Large intestine (tissue), 3 donors: ENCODE results near the gene VPS54. TPM values are rescaled to one million over a fixed set of nuclear protein-coding genes. Genes with fewer than 3 reads are reported as not detected.

Experiments
- DNase-seq, 2 donors: peaks; one replicate each; pipeline versions ENCODE4 v3.0.0 to v3.0.0-alpha.2; 2013
- H3K27ac ChIP-seq: one replicate; pipeline ENCODE4 v1.5.1; 2013; ENCODE audit warnings: low read length
- H3K27me3 ChIP-seq: 2 replicates; pipeline ENCODE4 v1.6.1; 2013; ENCODE audit warnings: low read length; ENCODE audit not compliant: control insufficient read depth, insufficient read depth
- H3K36me3 ChIP-seq: 2 replicates; pipeline ENCODE4 v1.6.1; 2013; ENCODE audit warnings: low read length; ENCODE audit not compliant: control insufficient read depth, insufficient read depth
- H3K4me1 ChIP-seq: one replicate; pipeline ENCODE4 v1.6.1; 2013; ENCODE audit warnings: low read length; ENCODE audit not compliant: control insufficient read depth, insufficient read depth
- H3K4me3 ChIP-seq: one replicate; pipeline ENCODE4 v1.5.1; 2013; ENCODE audit warnings: low read length
- H3K9me3 ChIP-seq: one replicate; pipeline ENCODE4 v1.6.1; 2013; ENCODE audit warnings: mild to moderate bottlenecking, low read depth, low read length, moderate library complexity; ENCODE audit not compliant: control insufficient read depth
- WGBS: methylation state at CpG from one replicate; pipeline ENCODE4 v1.1.5; 2013; ENCODE audit warnings: low lambda C conversion rate; ENCODE audit not compliant: insufficient coverage; 5-methylcytosine and 5-hydroxymethylcytosine counted together
- polyA plus RNA-seq: library from polyadenylated mRNA; unstranded; fragments of 120-200 nt; gene quantifications from one replicate; pipeline ENCODE4 v1.2.1, GENCODE V29; 2013

Gene VPS54
- polyA plus RNA-seq, 1 donor, result 29.5 TPM

GRCh38 chr2:63902149-63902548 lies 117.1 kb downstream of the VPS54 start:
- no peak for DNase-seq
- no peaks in the 10 kb centered on the region for H3K27me3 ChIP-seq
- no peaks in the 10 kb centered on the region for H3K4me1 ChIP-seq
- peaks cover 28% of the 10 kb centered on the region for H3K36me3 ChIP-seq
- peaks cover 13% of the 10 kb centered on the region for H3K9me3 ChIP-seq
- no peak overlapping the region for H3K27ac ChIP-seq
- H3K4me3 ChIP-seq, result no peak overlapping the region

DNA sequence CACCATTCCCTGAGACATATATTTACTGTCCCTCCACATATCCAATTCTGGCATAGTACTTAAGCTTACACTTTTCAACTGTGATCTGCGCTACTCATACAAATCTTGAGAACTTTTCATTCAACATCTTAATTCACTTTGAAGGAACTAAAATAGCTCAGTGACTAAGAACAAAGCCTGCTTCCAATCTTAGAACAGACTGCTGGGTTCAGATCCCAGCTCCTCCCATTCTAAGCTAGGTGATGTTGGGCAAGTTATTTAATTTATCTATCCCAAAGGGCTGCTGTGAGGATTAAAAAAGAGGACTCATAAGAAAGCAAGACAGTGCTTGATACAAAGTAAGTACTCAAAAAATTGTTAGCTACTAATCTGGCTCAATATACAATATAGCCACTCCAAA lies 119.6 kb downstream of the VPS54 start:
- Histone ChIP-seq H3K36me3 (peaks cover 28% of the 10 kb centered on the region), H3K4me3 (no peak overlapping the region), H3K4me1 (no peaks in the 10 kb centered on the region), H3K27ac (no peak overlapping the region), H3K9me3 (peaks cover 13% of the 10 kb centered on the region), H3K27me3 (no peaks in the 10 kb centered on the region)
- no CpG with 5 or more reads among the region's 1 CpG for WGBS
- no peak for DNase-seq

GRCh38 chr2:63898839-63899238 lies 120.4 kb downstream of the VPS54 start:
- WGBS, result 86% methylated on average over 3 of the region's 5 CpGs
- Histone ChIP-seq H3K27ac (no peak overlapping the region), H3K4me1 (no peaks in the 10 kb centered on the region), H3K9me3 (peaks cover 10% of the 10 kb centered on the region), H3K4me3 (no peak overlapping the region), H3K27me3 (no peaks in the 10 kb centered on the region), H3K36me3 (peaks cover 29% of the 10 kb centered on the region)
- DNase-seq, result no peak

GRCh38 chr2:63894167-63894566 lies 125.1 kb downstream of the VPS54 start:
- no peak overlapping the region for H3K27ac ChIP-seq

DNA sequence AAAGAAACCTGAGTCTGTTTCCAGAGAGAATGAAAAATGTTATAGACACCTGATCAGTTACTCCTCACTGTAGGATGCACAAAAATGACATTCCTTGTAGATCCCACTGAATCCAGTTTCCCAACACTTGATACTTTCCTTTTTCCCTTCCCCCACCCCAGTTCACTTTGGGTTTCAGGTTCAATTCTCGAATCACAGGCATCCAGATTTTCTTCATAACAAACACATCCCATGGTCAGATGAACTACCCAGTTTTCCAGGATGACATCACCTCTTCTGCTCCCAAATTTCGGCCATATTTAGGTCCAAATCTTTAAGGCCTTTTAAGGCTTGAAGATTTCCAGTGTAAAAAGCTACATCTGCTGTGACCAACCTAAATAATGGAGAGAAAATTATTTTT lies 126.1 kb downstream of the VPS54 start:
- Histone ChIP-seq H3K4me3 (no peak overlapping the region), H3K27ac (no peak overlapping the region), H3K36me3 (peaks cover 32% of the 10 kb centered on the region), H3K4me1 (no peaks in the 10 kb centered on the region), H3K9me3 (no peaks in the 10 kb centered on the region), H3K27me3 (no peaks in the 10 kb centered on the region)
- no peak for DNase-seq
- no CpG with 5 or more reads among the region's 2 CpGs for WGBS

More at GRCh38 chr2:63894167-63894566, 125.1 kb downstream of the VPS54 start:
- no peaks in the 10 kb centered on the region for H3K27me3 ChIP-seq
- H3K36me3 ChIP-seq, result peaks cover 33% of the 10 kb centered on the region
- no peak overlapping the region for H3K4me3 ChIP-seq
- no peaks in the 10 kb centered on the region for H3K9me3 ChIP-seq
- no peaks in the 10 kb centered on the region for H3K4me1 ChIP-seq
- no peak for DNase-seq
- no CpG with 5 or more reads among the region's 1 CpG for WGBS

DNA sequence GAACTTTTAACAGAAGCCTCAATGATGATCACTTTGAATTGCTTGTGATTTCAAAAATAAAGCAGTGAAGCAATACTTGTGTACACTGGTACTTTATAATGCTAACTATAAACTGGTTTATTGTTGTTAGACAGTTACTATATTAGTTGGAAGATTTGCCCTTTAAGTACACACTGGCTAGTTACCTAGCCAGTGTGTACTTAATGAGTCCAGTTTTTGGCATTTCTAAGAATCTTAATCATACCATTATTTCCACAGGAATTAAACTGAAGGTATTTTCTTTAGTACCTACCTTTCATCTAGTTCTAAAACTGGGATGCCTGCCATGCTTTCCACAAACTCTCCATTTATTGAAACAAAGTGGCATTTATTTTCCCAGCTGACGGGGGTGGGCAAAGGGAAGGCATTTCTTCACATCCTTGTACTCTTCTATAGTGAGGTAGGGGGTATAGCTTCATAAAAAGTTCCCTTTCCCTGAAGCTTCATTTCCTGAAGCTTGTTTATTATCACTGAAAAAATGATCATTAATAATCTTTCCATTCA lies 127.7 kb downstream of the VPS54 start:
- H3K4me1 ChIP-seq, result no peaks in the 10 kb centered on the region
- no peaks in the 10 kb centered on the region for H3K9me3 ChIP-seq
- peaks cover 42% of the 10 kb centered on the region for H3K36me3 ChIP-seq
- H3K4me3 ChIP-seq, result no peak overlapping the region
- no peak overlapping the region for H3K27ac ChIP-seq
- no peak for DNase-seq
- WGBS, result no CpG with 5 or more reads among the region's 1 CpG
- no peaks in the 10 kb centered on the region for H3K27me3 ChIP-seq

- peaks cover 47% of the 10 kb centered on the region for H3K36me3 ChIP-seq
- no CpG with 5 or more reads among the region's 2 CpGs for WGBS
- H3K4me1 ChIP-seq, result no peaks in the 10 kb centered on the region
- H3K27me3 ChIP-seq, result no peaks in the 10 kb centered on the region
- H3K27ac ChIP-seq, result no peak overlapping the region
- DNase-seq, result no peak
- no peak overlapping the region for H3K4me3 ChIP-seq
- H3K9me3 ChIP-seq, result no peaks in the 10 kb centered on the region
Observed at GRCh38 chr2:63890678-63891077, 128.6 kb downstream of the VPS54 start.

DNA sequence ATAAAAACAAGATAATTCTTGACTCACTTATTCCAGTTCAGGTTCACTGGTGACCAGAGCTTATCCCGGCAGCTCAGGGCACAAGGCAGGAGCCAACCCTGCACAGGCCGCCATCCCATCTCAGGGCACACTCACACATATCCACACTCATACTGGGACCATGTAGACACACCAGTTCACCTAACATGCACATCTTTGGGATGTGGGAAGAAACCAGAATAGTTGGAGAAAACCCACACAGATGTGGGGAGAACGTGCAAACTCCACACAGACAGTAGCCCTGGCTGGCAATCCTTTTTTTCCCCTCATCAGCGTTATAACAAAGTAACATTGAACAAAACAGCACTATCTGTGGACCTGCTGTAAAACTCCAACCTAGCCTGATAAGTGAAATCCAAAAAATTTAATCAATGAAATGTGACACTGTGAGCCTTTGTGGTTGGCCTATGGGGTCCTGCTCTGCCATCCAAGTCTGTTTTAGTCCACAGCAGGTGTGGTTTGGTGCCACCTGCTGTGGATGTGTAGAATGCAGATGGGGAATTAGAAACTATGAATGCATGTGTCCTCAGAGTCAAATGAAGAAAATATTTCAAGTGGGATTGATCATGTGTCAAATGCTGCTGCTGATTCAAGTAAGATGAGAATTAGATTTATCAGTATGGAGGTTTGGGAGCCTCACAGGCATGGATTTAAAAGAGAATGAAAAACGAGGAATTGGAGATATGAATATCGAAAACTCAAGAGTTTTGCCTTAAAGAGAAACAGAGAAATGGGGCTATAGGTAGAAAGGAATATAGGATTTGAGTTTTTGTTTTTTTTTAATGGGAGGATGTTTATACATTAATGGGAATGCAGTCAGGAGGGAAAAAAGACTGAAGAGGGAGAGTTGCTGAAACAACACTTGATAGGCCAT lies 130.5 kb downstream of the VPS54 start:
- WGBS, result 100% methylated on average over 2 of the region's 6 CpGs
- H3K4me1 ChIP-seq, result no peaks in the 10 kb centered on the region
- no peak overlapping the region for H3K4me3 ChIP-seq
- no peaks in the 10 kb centered on the region for H3K27me3 ChIP-seq
- peaks cover 52% of the 10 kb centered on the region for H3K36me3 ChIP-seq
- H3K9me3 ChIP-seq, result no peaks in the 10 kb centered on the region
- H3K27ac ChIP-seq, result no peak overlapping the region
- DNase-seq, result peak; percentile 26 to 38

- Histone ChIP-seq H3K27ac (no peak overlapping the region), H3K36me3 (peaks cover 54% of the 10 kb centered on the region), H3K9me3 (no peaks in the 10 kb centered on the region), H3K4me1 (no peaks in the 10 kb centered on the region), H3K27me3 (no peaks in the 10 kb centered on the region), H3K4me3 (no peak overlapping the region)
- DNase-seq, result no peak
- no CpG with 5 or more reads among the region's 2 CpGs for WGBS
Observed at GRCh38 chr2:63888053-63888452, 131.2 kb downstream of the VPS54 start.

DNA sequence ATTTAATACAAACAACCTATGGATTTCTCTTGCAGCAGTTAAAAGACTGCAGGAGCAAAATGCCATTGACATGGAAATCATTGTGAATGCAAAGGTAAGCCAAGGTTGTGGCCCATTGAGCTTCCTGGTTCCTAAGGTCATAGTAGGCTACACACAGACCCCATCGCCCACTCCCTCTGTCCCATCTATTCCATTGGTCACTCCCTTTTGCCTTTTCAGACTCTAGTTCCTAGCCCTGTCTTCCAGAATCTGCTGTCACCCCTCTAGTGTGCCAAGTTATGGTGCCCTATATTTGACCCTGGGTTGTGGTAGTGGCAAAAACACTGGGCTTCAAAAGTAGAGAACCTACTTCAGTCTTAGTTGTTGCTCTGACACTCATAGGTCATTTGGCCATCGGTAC lies 132.8 kb downstream of the VPS54 start:
- Histone ChIP-seq H3K27ac (no peak overlapping the region), H3K4me1 (no peaks in the 10 kb centered on the region), H3K27me3 (no peaks in the 10 kb centered on the region), H3K4me3 (no peak overlapping the region), H3K9me3 (no peaks in the 10 kb centered on the region), H3K36me3 (peaks cover 58% of the 10 kb centered on the region)
- WGBS, result no CpG with 5 or more reads among the region's 2 CpGs
- DNase-seq, result no peak
